Neural progenitor cell (in vitro differentiated cells): ENCODE results near the gene CIB2.

Experiments
- CTCF ChIP-seq: fragments of 200-600 bp; sonication (generic); IDR thresholded peaks from 2 replicates; pipeline ENCODE4 v1.5.1; 2017; ENCODE audit warnings: antibody characterized with exemption, mild to moderate bottlenecking
- EZH2 ChIP-seq: fragments of 200-600 bp; sonication (generic); IDR thresholded peaks from 2 replicates; pipeline ENCODE4 v1.6.1; 2017; ENCODE audit warnings: antibody characterized with exemption, mild to moderate bottlenecking, moderate library complexity
- EZH2phosphoT487 ChIP-seq: fragments of 200-600 bp; sonication (generic); IDR thresholded peaks from 2 replicates; pipeline ENCODE4 v1.6.1; 2017; ENCODE audit warnings: antibody characterized with exemption

GRCh38 chr15:78147566-78147965 lies 16.3 kb upstream of the CIB2 start:
- TF ChIP-seq EZH2 (no peak), CTCF (no peak), EZH2phosphoT487 (no peak)
